Anterior cingulate cortex (tissue), 58 donors: ENCODE data around the gene OSER1.
"Not testable (repeated sequence)": the region's sequence is repeated elsewhere in the genome, so short reads cannot be mapped to it uniquely, and the experiment has no call there.

Experiments used
- DNase-seq, 58 donors: peaks; one replicate each; lab custom pipeline; 2025; lab: John Stamatoyannopoulos, UW

Gene OSER1

GRCh38 chr20:44204156-44204831 is 6.3 kb downstream of the OSER1 start:
- no peak for DNase-seq

GRCh38 chr20:44203161-44203560 is 7.4 kb downstream of the OSER1 start:
- DNase-seq, result no peak

- no peak for DNase-seq
These were observed 9.6 kb downstream of the OSER1 start for GRCh38 chr20:44200983-44201382.

- DNase-seq, result no peak
These were observed 10.2 kb downstream of the OSER1 start for GRCh38 chr20:44200371-44200770.

GRCh38 chr20:44199877-44200276 is 10.7 kb downstream of the OSER1 start:
- no peak for DNase-seq

- DNase-seq, result no peak
These were observed 11.7 kb downstream of the OSER1 start for GRCh38 chr20:44198872-44199271.

- no peak for DNase-seq
These were observed 14.3 kb downstream of the OSER1 start for GRCh38 chr20:44196271-44196670.

GRCh38 chr20:44195605-44196004 is 15.0 kb downstream of the OSER1 start:
- DNase-seq, result no peak

- DNase-seq, result no peak
These were observed 16.8 kb downstream of the OSER1 start for GRCh38 chr20:44193801-44194200.

- not testable (repeated sequence) for DNase-seq
These were observed 18.9 kb downstream of the OSER1 start for GRCh38 chr20:44191640-44192039.

GRCh38 chr20:44190197-44190852 is 20.2 kb downstream of the OSER1 start:
- DNase-seq, result peak in 7 of 58 donors; percentile 2 to 32 (median 21)

GRCh38 chr20:44188752-44189151 is 21.8 kb downstream of the OSER1 start:
- no peak for DNase-seq

GRCh38 chr20:44187772-44188709 is 22.5 kb downstream of the OSER1 start:
- peak in 1 of 58 donors; percentile 4 for DNase-seq

GRCh38 chr20:44187054-44187771 is 23.4 kb downstream of the OSER1 start, which contains the start of gene JPH2:
Gene JPH2, minus strand, starts transcription at chr20:44187188. Its CDS starts 483 bp downstream, at chr20:44186705.
- DNase-seq, result peak in 1 of 58 donors; percentile 3

GRCh38 chr20:44186674-44187053 is 23.9 kb downstream of the OSER1 start:
- no peak for DNase-seq

GRCh38 chr20:44186201-44186600 is 24.4 kb downstream of the OSER1 start:
- DNase-seq, result no peak

GRCh38 chr20:44185574-44185973 is 25.0 kb downstream of the OSER1 start:
- DNase-seq, result no peak

- no peak for DNase-seq
These were observed 27.3 kb downstream of the OSER1 start for GRCh38 chr20:44183282-44183681.

- no peak for DNase-seq
These were observed 27.7 kb downstream of the OSER1 start for GRCh38 chr20:44182863-44183262.

- no peak for DNase-seq
These were observed 28.3 kb downstream of the OSER1 start for GRCh38 chr20:44182135-44182765.
